GM18526 (cell line): ENCODE measurements around the gene RPS6KA5.

Experiments
- POLR2A ChIP-seq: IDR thresholded peaks from 3 replicates; pipeline ENCODE4 v1.6.1; 2011; ENCODE audit not compliant: insufficient read length; ENCODE audit errors: extremely low read depth

Gene RPS6KA5

DNA sequence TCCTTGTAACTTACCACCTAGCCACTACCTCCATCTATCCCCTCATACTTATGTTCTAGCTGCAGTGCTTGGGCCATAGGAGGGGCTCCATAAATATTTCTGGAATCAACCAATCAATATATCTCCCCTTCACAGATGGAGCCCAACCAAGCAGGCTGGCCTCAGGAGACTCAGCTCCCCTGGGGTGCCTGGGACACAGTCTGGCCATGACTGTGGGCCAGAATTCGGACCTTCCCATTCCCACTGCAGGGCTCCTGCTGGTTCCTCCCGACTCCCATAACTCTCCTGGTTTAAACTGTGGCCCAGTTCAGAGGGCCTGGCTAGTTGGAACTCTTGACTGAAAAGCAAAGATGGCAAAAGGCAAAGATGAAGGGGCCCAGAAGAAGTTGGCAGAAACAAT, 257.2 kb downstream of the RPS6KA5 start:
- TF ChIP-seq POLR2A: no peak

DNA sequence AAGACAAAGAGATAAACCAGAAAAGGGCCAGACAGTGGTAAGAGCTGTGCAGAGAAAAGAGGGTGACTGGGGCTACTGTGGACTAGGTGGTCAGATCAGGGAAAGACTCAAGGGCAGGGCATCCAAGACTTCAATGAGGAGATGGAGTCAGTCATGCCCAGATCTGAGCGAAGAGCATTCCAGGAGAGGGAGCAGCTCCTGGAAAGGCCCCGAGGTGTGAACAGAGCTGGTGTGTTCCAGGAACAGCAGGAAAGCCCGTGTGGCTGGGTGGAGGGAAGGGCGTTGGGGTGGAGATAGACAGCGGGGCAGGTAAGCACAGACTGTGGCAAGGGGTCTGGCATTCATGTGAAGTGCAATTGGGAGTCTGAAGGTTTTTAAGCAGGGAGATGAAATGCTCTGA, 261.0 kb downstream of the RPS6KA5 start:
- TF ChIP-seq POLR2A: no peak

DNA sequence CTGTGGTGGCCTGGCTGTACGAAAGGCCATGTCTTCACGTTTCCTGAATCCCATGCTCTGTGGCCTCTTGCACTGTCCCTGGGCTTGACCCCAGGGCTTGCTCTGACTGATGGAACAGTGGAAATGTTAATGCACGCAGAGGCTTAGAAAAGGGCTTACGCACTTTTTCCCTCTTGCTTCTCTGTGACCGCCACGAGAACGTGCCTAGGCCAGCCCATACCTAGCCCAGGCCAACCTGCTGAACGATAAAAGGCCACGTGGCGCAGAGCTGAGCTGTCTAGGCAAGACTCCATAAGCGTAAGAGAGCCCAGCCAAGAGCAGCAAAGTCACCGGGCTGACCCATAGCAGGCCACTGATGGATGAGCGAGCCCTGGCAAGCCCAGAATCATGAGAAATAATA, 262.5 kb downstream of the RPS6KA5 start:
- no peak for TF ChIP-seq POLR2A
